ENCODE results near the gene EIF4E1B.

The EIF4E1B gene

DNA sequence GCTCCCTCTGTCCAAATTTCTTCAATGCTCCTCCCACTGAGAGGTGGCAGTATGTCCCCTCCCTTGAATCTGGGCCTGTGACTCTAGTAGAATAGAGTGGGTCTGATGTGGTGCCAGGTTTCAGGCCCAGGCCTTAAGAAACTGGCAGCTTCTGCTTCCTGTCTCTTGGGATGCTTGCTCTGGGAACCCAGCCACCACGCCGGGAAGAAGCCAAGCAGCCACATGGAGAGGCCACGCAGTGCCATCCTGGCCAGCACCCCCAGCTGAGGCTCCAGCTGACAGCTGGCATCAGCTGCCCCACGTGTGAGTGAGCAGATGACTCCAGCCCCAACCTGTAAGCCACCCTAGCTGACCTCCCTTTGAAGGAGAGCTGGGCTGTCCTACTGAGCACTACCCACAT lies 9.5 kb downstream of the EIF4E1B start:
- no peak for DNase-seq (ENCODE audit: low read depth)
- TF ChIP-seq, protein P1, sequence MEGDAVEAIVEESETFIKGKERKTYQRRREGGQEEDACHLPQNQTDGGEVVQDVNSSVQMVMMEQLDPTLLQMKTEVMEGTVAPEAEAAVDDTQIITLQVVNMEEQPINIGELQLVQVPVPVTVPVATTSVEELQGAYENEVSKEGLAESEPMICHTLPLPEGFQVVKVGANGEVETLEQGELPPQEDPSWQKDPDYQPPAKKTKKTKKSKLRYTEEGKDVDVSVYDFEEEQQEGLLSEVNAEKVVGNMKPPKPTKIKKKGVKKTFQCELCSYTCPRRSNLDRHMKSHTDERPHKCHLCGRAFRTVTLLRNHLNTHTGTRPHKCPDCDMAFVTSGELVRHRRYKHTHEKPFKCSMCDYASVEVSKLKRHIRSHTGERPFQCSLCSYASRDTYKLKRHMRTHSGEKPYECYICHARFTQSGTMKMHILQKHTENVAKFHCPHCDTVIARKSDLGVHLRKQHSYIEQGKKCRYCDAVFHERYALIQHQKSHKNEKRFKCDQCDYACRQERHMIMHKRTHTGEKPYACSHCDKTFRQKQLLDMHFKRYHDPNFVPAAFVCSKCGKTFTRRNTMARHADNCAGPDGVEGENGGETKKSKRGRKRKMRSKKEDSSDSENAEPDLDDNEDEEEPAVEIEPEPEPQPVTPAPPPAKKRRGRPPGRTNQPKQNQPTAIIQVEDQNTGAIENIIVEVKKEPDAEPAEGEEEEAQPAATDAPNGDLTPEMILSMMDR (IDR thresholded peaks at IDR 0.05; ENCODE audit: insufficient read depth, low read depth, low read length, missing control alignments): no peak
- H3K4me3 ChIP-seq (ENCODE audit: low read depth, low read length): no peak overlapping the region

DNA sequence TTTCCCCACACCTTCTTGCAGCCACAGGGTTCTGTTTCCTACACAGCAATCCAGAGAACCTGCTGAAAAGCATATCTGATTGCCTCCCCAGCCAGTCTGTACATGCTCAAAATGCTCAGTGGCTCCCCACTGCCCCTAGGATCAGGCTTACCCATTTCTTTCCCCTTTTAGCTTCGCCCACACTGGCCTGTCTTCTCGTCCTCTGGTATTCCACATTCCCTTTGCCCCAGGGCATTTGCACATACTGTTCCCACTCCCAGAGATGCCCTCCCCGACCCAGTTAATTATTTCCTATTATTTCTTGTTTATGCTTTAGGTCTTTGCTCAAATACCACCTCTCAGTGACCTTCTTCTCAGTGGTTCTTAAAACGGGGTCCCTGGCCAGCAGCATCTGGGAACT lies 10.1 kb downstream of the EIF4E1B start:
- DNase-seq (ENCODE audit: low read depth): no peak
- H3K4me3 ChIP-seq (ENCODE audit: low read depth, low read length): no peak overlapping the region
- TF ChIP-seq, protein P1 (IDR thresholded peaks at IDR 0.05; ENCODE audit: insufficient read depth, low read depth, low read length, missing control alignments): no peak

DNA sequence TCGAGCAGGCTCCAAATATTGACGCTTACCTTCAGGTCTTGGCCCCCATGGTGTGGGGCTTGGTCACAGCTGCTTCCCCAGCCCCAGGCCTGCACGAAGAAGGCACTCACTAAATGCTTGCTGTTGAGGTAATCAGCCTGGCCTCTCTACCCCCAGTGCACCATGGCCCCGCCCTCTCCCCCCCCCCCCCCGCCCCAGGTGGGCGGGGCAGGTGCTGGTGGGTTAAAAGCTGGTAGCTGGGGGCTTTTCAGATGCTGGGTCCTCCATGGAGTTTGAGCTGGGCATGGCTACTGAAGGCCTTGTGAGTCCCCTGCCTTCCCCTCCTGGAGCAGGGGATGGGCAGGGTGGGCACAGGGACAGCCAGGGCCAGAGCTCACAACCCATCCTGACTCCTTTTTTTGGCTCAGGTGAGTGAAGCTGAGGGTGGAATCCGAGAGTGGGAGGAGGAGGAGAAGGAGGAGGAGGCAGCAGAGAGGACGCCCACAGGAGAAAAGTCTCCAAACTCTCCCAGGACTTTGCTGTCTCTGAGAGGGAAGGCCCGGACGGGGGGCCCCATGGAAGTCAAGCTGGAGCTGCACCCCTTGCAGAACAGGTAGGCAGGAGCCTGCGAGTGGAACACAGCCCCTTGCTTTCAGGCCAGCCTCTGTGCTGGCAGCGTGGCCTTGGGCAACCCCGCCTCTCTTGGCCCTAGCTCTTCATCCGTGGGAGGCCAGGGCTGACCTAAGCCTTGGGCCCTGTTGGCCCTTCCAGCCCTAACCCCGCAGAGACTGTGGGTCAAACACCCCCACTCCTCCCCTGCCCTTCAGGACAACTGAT lies 12.4 kb downstream of the EIF4E1B start:
- no peak for DNase-seq (ENCODE audit: low read depth)
- no peak overlapping the region for H3K4me3 ChIP-seq (ENCODE audit: low read depth, low read length)

DNA sequence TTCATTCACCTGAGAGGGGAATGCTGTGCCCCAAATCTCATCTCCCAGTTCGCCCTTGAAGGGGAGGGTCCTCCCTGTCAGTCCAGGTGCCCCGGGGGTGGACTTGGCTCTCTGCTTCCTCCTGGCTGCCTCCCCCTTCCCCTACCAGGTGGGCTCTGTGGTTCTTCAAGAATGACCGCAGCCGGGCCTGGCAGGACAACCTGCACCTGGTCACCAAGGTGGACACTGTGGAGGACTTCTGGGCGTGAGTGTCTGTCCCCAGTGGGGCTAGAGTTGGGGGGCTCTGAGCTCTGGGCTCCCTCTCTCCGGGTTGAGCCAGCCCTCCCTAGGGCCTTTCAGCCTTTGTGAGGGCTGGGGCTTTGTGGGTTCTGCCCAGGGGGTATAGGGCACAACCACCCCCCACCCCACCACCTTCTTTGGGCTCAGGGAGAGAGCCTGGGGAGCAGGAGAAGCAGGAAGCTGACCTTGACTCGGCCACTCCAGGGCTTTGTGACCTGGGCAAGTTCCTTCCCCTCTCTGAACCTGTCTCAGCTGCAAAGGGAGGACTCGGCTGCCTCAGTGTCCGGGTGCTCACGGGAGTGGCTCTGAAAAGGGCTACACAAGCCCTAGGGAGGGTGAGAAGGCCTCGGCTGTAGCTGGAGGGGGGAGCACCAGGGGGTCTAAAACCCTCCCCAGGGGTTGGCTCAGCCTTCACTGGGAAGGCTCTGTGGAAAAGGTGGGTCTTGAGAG lies 13.2 kb downstream of the EIF4E1B start:
- TF ChIP-seq, protein P1 (IDR thresholded peaks at IDR 0.05; ENCODE audit: insufficient read depth, low read depth, low read length, missing control alignments): no peak
- H3K4me3 ChIP-seq (ENCODE audit: low read depth, low read length): no peak overlapping the region
- no peak for DNase-seq (ENCODE audit: low read depth)

More for the DNA sequence above, 12.4 kb downstream of the EIF4E1B start:
- TF ChIP-seq, protein P1 (IDR thresholded peaks at IDR 0.05; ENCODE audit: insufficient read depth, low read depth, low read length, missing control alignments): no peak

DNA sequence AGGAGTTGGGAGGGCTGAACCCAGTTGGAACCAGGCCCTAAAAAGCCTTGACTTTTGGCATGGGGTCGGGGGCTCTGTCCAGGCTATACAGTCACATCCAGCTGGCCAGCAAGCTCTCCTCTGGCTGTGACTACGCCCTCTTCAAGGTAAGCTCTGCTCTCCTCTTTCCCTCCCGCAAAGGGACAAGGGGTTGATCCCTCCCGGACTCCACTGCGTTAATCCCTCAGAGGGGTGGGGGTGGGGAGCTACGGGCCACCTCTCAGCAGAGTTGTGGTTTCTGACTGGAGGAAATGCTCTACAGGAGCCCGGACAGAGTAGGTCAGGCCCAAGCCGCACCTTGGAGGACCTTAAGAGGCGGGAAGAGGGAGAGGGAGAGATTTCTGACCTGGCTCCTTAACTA lies 13.8 kb downstream of the EIF4E1B start:
- TF ChIP-seq, protein P1 (IDR thresholded peaks at IDR 0.05; ENCODE audit: insufficient read depth, low read depth, low read length, missing control alignments): no peak
- no peak for DNase-seq (ENCODE audit: low read depth)
- no peak overlapping the region for H3K4me3 ChIP-seq (ENCODE audit: low read depth, low read length)

DNA sequence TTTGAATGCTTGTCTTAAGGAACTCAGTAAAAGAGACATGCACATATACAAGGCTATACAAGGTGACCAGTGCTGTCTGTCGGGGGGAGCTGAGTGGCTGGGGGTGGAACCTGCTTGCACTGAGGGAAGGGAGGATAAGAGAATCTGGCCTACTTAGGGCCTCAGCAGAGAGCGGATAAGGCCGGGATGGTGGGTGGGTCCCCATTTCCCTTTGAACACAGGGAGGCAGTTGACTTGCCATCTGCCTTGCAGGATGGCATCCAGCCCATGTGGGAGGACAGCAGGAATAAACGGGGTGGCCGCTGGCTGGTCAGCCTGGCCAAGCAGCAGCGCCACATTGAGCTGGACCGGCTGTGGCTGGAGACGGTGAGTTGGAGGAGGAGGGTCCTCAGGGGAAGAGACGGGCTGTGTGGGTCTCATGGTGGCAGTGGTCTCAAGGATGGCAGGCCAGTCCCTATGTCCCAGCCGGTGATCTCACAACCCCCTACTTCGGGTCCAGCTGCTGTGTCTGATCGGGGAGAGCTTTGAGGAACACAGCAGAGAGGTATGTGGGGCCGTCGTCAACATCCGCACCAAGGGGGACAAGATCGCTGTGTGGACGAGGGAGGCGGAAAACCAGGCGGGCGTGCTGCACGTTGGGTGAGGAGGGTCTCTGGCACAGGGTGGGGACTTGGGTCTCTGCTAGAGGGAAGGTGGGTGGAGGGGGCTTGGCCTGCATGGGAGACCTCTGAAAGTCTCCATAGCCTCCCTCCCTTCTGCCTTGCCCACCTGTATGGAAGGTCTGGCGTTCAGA lies 14.6 kb downstream of the EIF4E1B start:
- DNase-seq (ENCODE audit: low read depth): no peak
- TF ChIP-seq, protein P1 (IDR thresholded peaks at IDR 0.05; ENCODE audit: insufficient read depth, low read depth, low read length, missing control alignments): no peak
- H3K4me3 ChIP-seq (ENCODE audit: low read depth, low read length): no peak overlapping the region

Measured in GM12865 (cell line).